Type B pancreatic cell (in vitro differentiated cells): ENCODE data around the gene BRSK1. TPM values are rescaled to one million over a fixed set of nuclear protein-coding genes. Genes with fewer than 3 reads are reported as not detected.
A peak's percentile ranks its signal among the peaks of the same experiment; 100 is the strongest.

Experiments
- DNase-seq: peaks from one replicate; pipeline ENCODE4 v3.0.0; 2021; ENCODE audit warnings: mixed read lengths; ENCODE audit not compliant: unreplicated experiment; ENCODE audit errors: extremely low spot score
- H3K27ac Mint-ChIP-seq: 2 replicates; pipeline ENCODE4 v1.8.0; 2021; ENCODE audit warnings: mild to moderate bottlenecking, mixed read lengths
- H3K27me3 Mint-ChIP-seq: 2 replicates; pipeline ENCODE4 v1.8.0; 2021; ENCODE audit warnings: mixed read lengths
- H3K36me3 Mint-ChIP-seq: 2 replicates; pipeline ENCODE4 v1.8.0; 2021; ENCODE audit warnings: mixed read lengths
- H3K4me1 Mint-ChIP-seq: one replicate; pipeline ENCODE4 v1.8.0; 2021; ENCODE audit warnings: mixed read lengths; ENCODE audit not compliant: unreplicated experiment
- H3K4me3 Mint-ChIP-seq: 2 replicates; pipeline ENCODE4 v1.8.0; 2021; ENCODE audit warnings: mild to moderate bottlenecking, mixed read lengths
- H3K9me3 Mint-ChIP-seq: 2 replicates; pipeline ENCODE4 v1.8.0; 2021; ENCODE audit warnings: mixed read lengths
- CTCF ChIP-seq: fragments of 200-600 bp; sonication (generic); conservative IDR thresholded peaks from 2 replicates; pipeline ENCODE4 v1.5.0; 2021; ENCODE audit warnings: antibody characterized with exemption, mild to moderate bottlenecking
- total RNA-seq: library from RNA; stranded (reverse); gene quantifications from 2 replicates; pipeline ENCODE4 v1.2.1, GENCODE V29; 2021; ENCODE audit warnings: low replicate concordance

Gene BRSK1
- total RNA-seq, 1 donor from 2014 or later = 32.3 TPM

- Mint-ChIP-seq H3K27me3 (peaks cover 6% of the 10 kb centered on the region), H3K27ac (no peak overlapping the region), H3K4me1 (peaks cover 7% of the 10 kb centered on the region), H3K4me3 (no peak overlapping the region), H3K9me3 (no peaks in the 10 kb centered on the region), H3K36me3 (peaks cover 3% of the 10 kb centered on the region)
- no peak for TF ChIP-seq CTCF
- no peak for DNase-seq
Measured at GRCh38 chr19:55316646-55317045, 32.8 kb downstream of the BRSK1 start.

GRCh38 chr19:55319785-55320184 lies 36.0 kb downstream of the BRSK1 start:
- DNase-seq = no peak
- Mint-ChIP-seq H3K27ac (no peak overlapping the region), H3K36me3 (no peaks in the 10 kb centered on the region), H3K4me3 (peak overlapping the region; percentile 60), H3K9me3 (no peaks in the 10 kb centered on the region), H3K4me1 (no peaks in the 10 kb centered on the region), H3K27me3 (peaks cover 14% of the 10 kb centered on the region)
- TF ChIP-seq CTCF = no peak

- H3K9me3 Mint-ChIP-seq = no peaks in the 10 kb centered on the region
Measured at GRCh38 chr19:55320844-55321419, 37.1 kb downstream of the BRSK1 start.

GRCh38 chr19:55321466-55322137 lies 37.8 kb downstream of the BRSK1 start:
- no peak for DNase-seq
- H3K4me3 Mint-ChIP-seq = no peak overlapping the region
- H3K27me3 Mint-ChIP-seq = peaks cover 14% of the 10 kb centered on the region
- H3K36me3 Mint-ChIP-seq = no peaks in the 10 kb centered on the region
- H3K4me1 Mint-ChIP-seq = no peaks in the 10 kb centered on the region
- H3K27ac Mint-ChIP-seq = peak overlapping the region; percentile 55
- H3K9me3 Mint-ChIP-seq = no peaks in the 10 kb centered on the region
- no peak for TF ChIP-seq CTCF

More at GRCh38 chr19:55320844-55321419, 37.1 kb downstream of the BRSK1 start:
- H3K4me1 Mint-ChIP-seq = no peaks in the 10 kb centered on the region
- no peak for DNase-seq
- H3K27me3 Mint-ChIP-seq = peaks cover 14% of the 10 kb centered on the region
- no peak overlapping the region for H3K4me3 Mint-ChIP-seq
- TF ChIP-seq CTCF = no peak
- no peaks in the 10 kb centered on the region for H3K36me3 Mint-ChIP-seq
- H3K27ac Mint-ChIP-seq = no peak overlapping the region

GRCh38 chr19:55322204-55322885 lies 38.5 kb downstream of the BRSK1 start:
- no peak overlapping the region for H3K27ac Mint-ChIP-seq
- TF ChIP-seq CTCF = no peak
- peaks cover 14% of the 10 kb centered on the region for H3K27me3 Mint-ChIP-seq
- no peaks in the 10 kb centered on the region for H3K9me3 Mint-ChIP-seq
- H3K4me1 Mint-ChIP-seq = no peaks in the 10 kb centered on the region
- no peaks in the 10 kb centered on the region for H3K36me3 Mint-ChIP-seq
- no peak for DNase-seq
- H3K4me3 Mint-ChIP-seq = no peak overlapping the region
